Neural cell (in vitro differentiated cells): ENCODE results near the gene CDK13. TPM values are rescaled to one million over a fixed set of nuclear protein-coding genes. Genes with fewer than 3 reads are reported as not detected.
"Not testable (repeated sequence)": the region's sequence is repeated elsewhere in the genome, so short reads cannot be mapped to it uniquely, and the experiment has no call there.

Source experiments
- H2AFZ ChIP-seq: fragments of 200-600, 300-800 bp; sonication (generic), shearing (Covaris generic); 2 replicates; pipeline ENCODE4 v1.6.0; 2014; ENCODE audit warnings: low read depth, mild to moderate bottlenecking, antibody characterized with exemption, low read length, moderate library complexity
- H3F3A ChIP-seq: fragments of 200-600 bp; shearing (Covaris generic); 2 replicates; pipeline ENCODE4 v1.6.1; 2016; ENCODE audit warnings: mild to moderate bottlenecking, moderate library complexity, mixed read lengths, antibody characterized with exemption, low read length; ENCODE audit not compliant: insufficient read depth, poor library complexity, severe bottlenecking
- H3K27ac ChIP-seq: fragments of 200-600, 300-800 bp; sonication (generic), shearing (Covaris generic); 2 replicates; pipeline ENCODE4 v1.5.1; 2014; ENCODE audit warnings: mild to moderate bottlenecking, low read length, moderate library complexity
- H3K27me3 ChIP-seq: fragments of 300-800, 200-600 bp; sonication (generic), shearing (Covaris generic); 2 replicates; pipeline ENCODE4 v1.6.0; 2014; ENCODE audit warnings: mild to moderate bottlenecking, low read depth, low read length, moderate library complexity; ENCODE audit not compliant: insufficient read depth
- H3K36me3 ChIP-seq: fragments of 300-800, 200-600 bp; sonication (generic), shearing (Covaris generic); 2 replicates; pipeline ENCODE4 v1.5.1; 2014; ENCODE audit warnings: mild to moderate bottlenecking, antibody characterized with exemption, low read length, moderate library complexity; ENCODE audit not compliant: insufficient read depth
- H3K4me2 ChIP-seq: fragments of 300-800, 200-600 bp; sonication (generic), shearing (Covaris generic); 2 replicates; pipeline ENCODE4 v1.6.0; 2014; ENCODE audit warnings: mild to moderate bottlenecking, low read length
- H3K4me3 ChIP-seq: fragments of 300-800, 200-600 bp; sonication (generic), shearing (Covaris generic); 2 replicates; pipeline ENCODE4 v1.5.1; 2014; ENCODE audit warnings: mild to moderate bottlenecking, low read length, moderate library complexity
- H3K79me2 ChIP-seq: fragments of 200-600 bp; shearing (Covaris generic); replicated peaks from 2 replicates; pipeline ENCODE4 v1.6.0; 2014; ENCODE audit warnings: mild to moderate bottlenecking, low read length, moderate library complexity; ENCODE audit not compliant: insufficient read depth
- H3K9ac ChIP-seq: fragments of 300-800, 200-600 bp; sonication (generic), shearing (Covaris generic); 2 replicates; pipeline ENCODE4 v1.6.1; 2016; ENCODE audit warnings: mild to moderate bottlenecking, low read length, mixed read lengths
- H3K9me2 ChIP-seq: fragments of 200-600 bp; shearing (Covaris generic); 2 replicates; pipeline ENCODE4 v1.6.1; 2016; ENCODE audit warnings: mild to moderate bottlenecking, low read length, mixed read lengths; ENCODE audit not compliant: insufficient read depth
- H3K9me3 ChIP-seq: fragments of 200-600, 300-800 bp; sonication (generic), shearing (Covaris generic); 2 replicates; pipeline ENCODE4 v1.6.1; 2016; ENCODE audit warnings: mild to moderate bottlenecking, mixed run types, low read length, moderate library complexity, mixed read lengths
- H4K20me1 ChIP-seq: fragments of 200-600 bp; shearing (Covaris generic); 2 replicates; pipeline ENCODE4 v1.6.1; 2016; ENCODE audit warnings: mild to moderate bottlenecking, mixed run types; ENCODE audit not compliant: insufficient read depth
- CTCF ChIP-seq: fragments of 450-650 bp; IDR thresholded peaks from 2 replicates; pipeline ENCODE4 v1.5.1; 2014; ENCODE audit warnings: antibody characterized with exemption, mild to moderate bottlenecking, moderate library complexity; ENCODE audit not compliant: poor library complexity, severe bottlenecking
- EP300 ChIP-seq: fragments of 450-650 bp; conservative IDR thresholded peaks from 2 replicates; pipeline ENCODE4 v1.6.1; 2014; ENCODE audit warnings: antibody characterized with exemption, mild to moderate bottlenecking, moderate library complexity; ENCODE audit not compliant: poor library complexity, severe bottlenecking
- EZH2 ChIP-seq: fragments of 200-600, 300-800 bp; shearing (Covaris generic), sonication (generic); IDR thresholded peaks from 2 replicates; pipeline ENCODE4 v1.6.1; 2014; ENCODE audit warnings: antibody characterized with exemption, low read length, borderline replicate concordance, mild to moderate bottlenecking; ENCODE audit not compliant: insufficient read depth, poor library complexity, severe bottlenecking
- MXI1 ChIP-seq: fragments of 450-650 bp; conservative IDR thresholded peaks from 2 replicates; pipeline ENCODE4 v1.6.1; 2014; ENCODE audit warnings: antibody characterized with exemption, mild to moderate bottlenecking; ENCODE audit not compliant: poor library complexity, severe bottlenecking
- POLR2AphosphoS5 ChIP-seq: IDR thresholded peaks from 2 replicates; pipeline ENCODE4 v1.6.1; 2012
- RAD21 ChIP-seq: fragments of 450-650 bp; conservative IDR thresholded peaks from 2 replicates; pipeline ENCODE4 v1.6.1; 2014; ENCODE audit warnings: antibody characterized with exemption, mild to moderate bottlenecking, moderate library complexity
- REST ChIP-seq: IDR thresholded peaks from 2 replicates; pipeline ENCODE4 v1.6.1; 2012; ENCODE audit warnings: borderline replicate concordance
- SMC3 ChIP-seq: fragments of 450-650 bp; conservative IDR thresholded peaks from 2 replicates; pipeline ENCODE4 v1.6.1; 2014; ENCODE audit warnings: antibody characterized with exemption, mild to moderate bottlenecking, moderate library complexity; ENCODE audit not compliant: poor library complexity
- TAF1 ChIP-seq: IDR thresholded peaks from 2 replicates; pipeline ENCODE4 v1.6.1; 2012; ENCODE audit warnings: low read depth
- polyA plus RNA-seq: library from polyadenylated mRNA; depleted of rRNA; stranded (reverse); fragments of >200 nt; gene quantifications from 2 replicates; pipeline ENCODE4 v1.2.3, GENCODE V29; 2014

Gene CDK13
- polyA plus RNA-seq, 1 donor from 2014 or later: 27.0 TPM

GRCh38 chr7:40139891-40140290, 189.8 kb downstream of the CDK13 start:
- not testable (repeated sequence) for H3K9ac ChIP-seq, H3F3A ChIP-seq, H3K9me2 ChIP-seq, H3K9me3 ChIP-seq, H3K36me3 ChIP-seq, H3K4me3 ChIP-seq, H4K20me1 ChIP-seq, H2AFZ ChIP-seq, H3K27ac ChIP-seq, H3K27me3 ChIP-seq, H3K4me2 ChIP-seq, H3K79me2 ChIP-seq

GRCh38 chr7:40141916-40142315, 191.9 kb downstream of the CDK13 start:
- not testable (repeated sequence) for H3F3A ChIP-seq, H3K4me3 ChIP-seq, H3K9me3 ChIP-seq, H2AFZ ChIP-seq, H3K27ac ChIP-seq, H4K20me1 ChIP-seq, H3K9ac ChIP-seq, H3K9me2 ChIP-seq, H3K27me3 ChIP-seq, H3K79me2 ChIP-seq, H3K4me2 ChIP-seq, H3K36me3 ChIP-seq

- H3K4me2 ChIP-seq, H3F3A ChIP-seq, H3K9me3 ChIP-seq, H3K9me2 ChIP-seq, H3K4me3 ChIP-seq, H3K27me3 ChIP-seq, H3K9ac ChIP-seq, H3K36me3 ChIP-seq, H3K79me2 ChIP-seq, H2AFZ ChIP-seq, H4K20me1 ChIP-seq, H3K27ac ChIP-seq: not testable (repeated sequence)
These were observed 195.6 kb downstream of the CDK13 start for GRCh38 chr7:40145596-40146130.

- no peaks in the 10 kb centered on the region for H4K20me1 ChIP-seq
- no peaks in the 10 kb centered on the region for H3K9me3 ChIP-seq
- H3K36me3 ChIP-seq: no peaks in the 10 kb centered on the region
- H3K4me3 ChIP-seq: no peak overlapping the region
- no peaks in the 10 kb centered on the region for H3K27me3 ChIP-seq
- H3K79me2 ChIP-seq: no peaks in the 10 kb centered on the region
- H3K27ac ChIP-seq: no peak overlapping the region
- no peaks in the 10 kb centered on the region for H3F3A ChIP-seq
- no peak overlapping the region for H3K9ac ChIP-seq
- no peaks in the 10 kb centered on the region for H3K9me2 ChIP-seq
- TF ChIP-seq CTCF (no peak), TAF1 (no peak), EP300 (no peak), POLR2AphosphoS5 (no peak), SMC3 (no peak), EZH2 (no peak), REST (no peak), MXI1 (no peak), RAD21 (no peak)
- H3K4me2 ChIP-seq: no peak overlapping the region
- H2AFZ ChIP-seq: no peak overlapping the region
These were observed 197.6 kb downstream of the CDK13 start for GRCh38 chr7:40147371-40148246.

GRCh38 chr7:40148247-40148580, 198.2 kb downstream of the CDK13 start:
- H2AFZ ChIP-seq, H3K4me3 ChIP-seq, H3K9me3 ChIP-seq, H4K20me1 ChIP-seq, H3K9ac ChIP-seq, H3F3A ChIP-seq, H3K27me3 ChIP-seq, H3K79me2 ChIP-seq, H3K9me2 ChIP-seq, H3K4me2 ChIP-seq, H3K36me3 ChIP-seq, H3K27ac ChIP-seq: not testable (repeated sequence)
